Measurements from ENCODE around the gene OSBP2.

- TF ChIP-seq POLR2AphosphoS5 (IDR thresholded peaks at IDR 0.05; ENCODE audit: borderline replicate concordance, low read depth, low read length) = no peak
- TF ChIP-seq EZH2 (IDR thresholded peaks at IDR 0.05) = no peak
These were observed 55.2 kb downstream of the OSBP2 start for GRCh38 chr22:30749849-30750248.
